ENCODE data around the gene DLGAP4.

DLGAP4 gene

GRCh38 chr20:36480456-36481048, 174.4 kb downstream of the DLGAP4 start:
- H3K36me3 ChIP-seq (ENCODE audit: control insufficient read depth in 5 of 5, insufficient read depth in 5 of 5, low read length in 5 of 5) = peaks cover 0 to 14% (median 3%) of the 10 kb centered on the region in 5 donors
- no peaks in the 10 kb centered on the region for H3K27me3 ChIP-seq (ENCODE audit: control insufficient read depth in 5 of 5, insufficient read depth in 4 of 5, low read length in 5 of 5)
- no peak overlapping the region for H3K9ac ChIP-seq (ENCODE audit: low read length in 5 of 5)
- H3K27ac ChIP-seq (ENCODE audit: low read depth, low read length) = no peak overlapping the region
- H3K4me1 ChIP-seq (ENCODE audit: control insufficient read depth in 5 of 5, insufficient read depth in 5 of 5, low read length in 5 of 5) = peaks cover 10 to 42% (median 41%) of the 10 kb centered on the region in 5 donors
- no peak overlapping the region for H3K4me3 ChIP-seq (ENCODE audit: low read depth in 1 of 5, low read length in 5 of 5)
- H3K9me3 ChIP-seq (ENCODE audit: control insufficient read depth in 5 of 5, low read length in 5 of 5) = no peaks in the 10 kb centered on the region

GRCh38 chr20:36481380-36482043, 175.4 kb downstream of the DLGAP4 start:
- H3K9me3 ChIP-seq (ENCODE audit: control insufficient read depth in 5 of 5, low read length in 5 of 5) = no peaks in the 10 kb centered on the region
- H3K27ac ChIP-seq (ENCODE audit: low read depth, low read length) = peak overlapping the region; percentile 71
- no peaks in the 10 kb centered on the region for H3K27me3 ChIP-seq (ENCODE audit: control insufficient read depth in 5 of 5, insufficient read depth in 4 of 5, low read length in 5 of 5)
- H3K4me1 ChIP-seq (ENCODE audit: control insufficient read depth in 5 of 5, insufficient read depth in 5 of 5, low read length in 5 of 5) = peaks cover 10 to 42% (median 41%) of the 10 kb centered on the region in 5 donors
- peaks cover 0 to 14% (median 3%) of the 10 kb centered on the region in 5 donors for H3K36me3 ChIP-seq (ENCODE audit: control insufficient read depth in 5 of 5, insufficient read depth in 5 of 5, low read length in 5 of 5)
- H3K4me3 ChIP-seq (ENCODE audit: low read depth in 1 of 5, low read length in 5 of 5) = no peak overlapping the region
- peak overlapping the region in 2 of 5 donors; percentile 21 to 37 for H3K9ac ChIP-seq (ENCODE audit: low read length in 5 of 5)

- Histone ChIP-seq H3K27me3 (ENCODE audit: control insufficient read depth in 5 of 5, insufficient read depth in 4 of 5, low read length in 5 of 5) (no peaks in the 10 kb centered on the region), H3K27ac (ENCODE audit: low read depth, low read length) (peak overlapping the region; percentile 71), H3K4me1 (ENCODE audit: control insufficient read depth in 5 of 5, insufficient read depth in 5 of 5, low read length in 5 of 5) (peaks cover 10 to 45% (median 41%) of the 10 kb centered on the region in 5 donors), H3K9ac (ENCODE audit: low read length in 5 of 5) (peak overlapping the region in 1 of 5 donors; percentile 37), H3K4me3 (ENCODE audit: low read depth in 1 of 5, low read length in 5 of 5) (no peak overlapping the region), H3K36me3 (ENCODE audit: control insufficient read depth in 5 of 5, insufficient read depth in 5 of 5, low read length in 5 of 5) (peaks cover 0 to 14% (median 3%) of the 10 kb centered on the region in 5 donors), H3K9me3 (ENCODE audit: control insufficient read depth in 5 of 5, low read length in 5 of 5) (no peaks in the 10 kb centered on the region)
These were observed 175.9 kb downstream of the DLGAP4 start for GRCh38 chr20:36482044-36482473.

- H3K36me3 ChIP-seq (ENCODE audit: control insufficient read depth in 5 of 5, insufficient read depth in 5 of 5, low read length in 5 of 5) = peaks cover 0 to 12% (median 2%) of the 10 kb centered on the region in 5 donors
- H3K9ac ChIP-seq (ENCODE audit: low read length in 5 of 5) = peak overlapping the region in 3 of 5 donors; percentile 31 to 43 (median 38)
These were observed 177.2 kb downstream of the DLGAP4 start for GRCh38 chr20:36483209-36483918.

GRCh38 chr20:36483919-36484808, 178.0 kb downstream of the DLGAP4 start:
- peaks cover 10 to 43% (median 41%) of the 10 kb centered on the region in 5 donors for H3K4me1 ChIP-seq (ENCODE audit: control insufficient read depth in 5 of 5, insufficient read depth in 5 of 5, low read length in 5 of 5)
- no peak overlapping the region for H3K27ac ChIP-seq (ENCODE audit: low read depth, low read length)
- peak overlapping the region in 2 of 5 donors; percentile 38 to 43 for H3K9ac ChIP-seq (ENCODE audit: low read length in 5 of 5)
- H3K27me3 ChIP-seq (ENCODE audit: control insufficient read depth in 5 of 5, insufficient read depth in 4 of 5, low read length in 5 of 5) = no peaks in the 10 kb centered on the region
- peaks cover 0 to 14% (median 2%) of the 10 kb centered on the region in 5 donors for H3K36me3 ChIP-seq (ENCODE audit: control insufficient read depth in 5 of 5, insufficient read depth in 5 of 5, low read length in 5 of 5)
- H3K4me3 ChIP-seq (ENCODE audit: low read depth in 1 of 5, low read length in 5 of 5) = no peak overlapping the region
- no peaks in the 10 kb centered on the region for H3K9me3 ChIP-seq (ENCODE audit: control insufficient read depth in 5 of 5, low read length in 5 of 5)

More at GRCh38 chr20:36483209-36483918, 177.2 kb downstream of the DLGAP4 start:
- H3K4me1 ChIP-seq (ENCODE audit: control insufficient read depth in 5 of 5, insufficient read depth in 5 of 5, low read length in 5 of 5) = peaks cover 10 to 45% (median 41%) of the 10 kb centered on the region in 5 donors
- no peak overlapping the region for H3K27ac ChIP-seq (ENCODE audit: low read depth, low read length)
- H3K27me3 ChIP-seq (ENCODE audit: control insufficient read depth in 5 of 5, insufficient read depth in 4 of 5, low read length in 5 of 5) = no peaks in the 10 kb centered on the region
- no peak overlapping the region for H3K4me3 ChIP-seq (ENCODE audit: low read depth in 1 of 5, low read length in 5 of 5)
- H3K9me3 ChIP-seq (ENCODE audit: control insufficient read depth in 5 of 5, low read length in 5 of 5) = no peaks in the 10 kb centered on the region

GRCh38 chr20:36485286-36485685, 179.1 kb downstream of the DLGAP4 start:
- Histone ChIP-seq H3K9me3 (ENCODE audit: control insufficient read depth in 5 of 5, low read length in 5 of 5) (no peaks in the 10 kb centered on the region), H3K27ac (ENCODE audit: low read depth, low read length) (no peak overlapping the region), H3K4me3 (ENCODE audit: low read depth in 1 of 5, low read length in 5 of 5) (no peak overlapping the region), H3K9ac (ENCODE audit: low read length in 5 of 5) (no peak overlapping the region), H3K36me3 (ENCODE audit: control insufficient read depth in 5 of 5, insufficient read depth in 5 of 5, low read length in 5 of 5) (peaks cover 0 to 11% (median 2%) of the 10 kb centered on the region in 5 donors), H3K4me1 (ENCODE audit: control insufficient read depth in 5 of 5, insufficient read depth in 5 of 5, low read length in 5 of 5) (peaks cover 10 to 43% (median 41%) of the 10 kb centered on the region in 5 donors), H3K27me3 (ENCODE audit: control insufficient read depth in 5 of 5, insufficient read depth in 4 of 5, low read length in 5 of 5) (no peaks in the 10 kb centered on the region)

GRCh38 chr20:36487069-36487468, 180.9 kb downstream of the DLGAP4 start:
- Histone ChIP-seq H3K27ac (ENCODE audit: low read depth, low read length) (no peak overlapping the region), H3K27me3 (ENCODE audit: control insufficient read depth in 5 of 5, insufficient read depth in 4 of 5, low read length in 5 of 5) (no peaks in the 10 kb centered on the region), H3K36me3 (ENCODE audit: control insufficient read depth in 5 of 5, insufficient read depth in 5 of 5, low read length in 5 of 5) (peaks cover 0 to 9% (median 2%) of the 10 kb centered on the region in 5 donors), H3K9me3 (ENCODE audit: control insufficient read depth in 5 of 5, low read length in 5 of 5) (no peaks in the 10 kb centered on the region), H3K4me1 (ENCODE audit: control insufficient read depth in 5 of 5, insufficient read depth in 5 of 5, low read length in 5 of 5) (peaks cover 10 to 41% (median 30%) of the 10 kb centered on the region in 5 donors), H3K4me3 (ENCODE audit: low read depth in 1 of 5, low read length in 5 of 5) (no peak overlapping the region), H3K9ac (ENCODE audit: low read length in 5 of 5) (no peak overlapping the region)

GRCh38 chr20:36490191-36490590, 184.1 kb downstream of the DLGAP4 start:
- Histone ChIP-seq H3K27ac (ENCODE audit: low read depth, low read length) (no peak overlapping the region), H3K36me3 (ENCODE audit: control insufficient read depth in 5 of 5, insufficient read depth in 5 of 5, low read length in 5 of 5) (peaks cover 0 to 4% (median 0%) of the 10 kb centered on the region in 5 donors), H3K4me1 (ENCODE audit: control insufficient read depth in 5 of 5, insufficient read depth in 5 of 5, low read length in 5 of 5) (peaks cover 9 to 38% (median 33%) of the 10 kb centered on the region in 5 donors), H3K4me3 (ENCODE audit: low read depth in 1 of 5, low read length in 5 of 5) (no peak overlapping the region), H3K9ac (ENCODE audit: low read length in 5 of 5) (peak overlapping the region in 1 of 5 donors; percentile 14), H3K9me3 (ENCODE audit: control insufficient read depth in 5 of 5, low read length in 5 of 5) (no peaks in the 10 kb centered on the region), H3K27me3 (ENCODE audit: control insufficient read depth in 5 of 5, insufficient read depth in 4 of 5, low read length in 5 of 5) (no peaks in the 10 kb centered on the region)

- peak overlapping the region; percentile 43 for H3K27ac ChIP-seq (ENCODE audit: low read depth, low read length)
- no peak overlapping the region for H3K4me3 ChIP-seq (ENCODE audit: low read depth in 1 of 5, low read length in 5 of 5)
- H3K36me3 ChIP-seq (ENCODE audit: control insufficient read depth in 5 of 5, insufficient read depth in 5 of 5, low read length in 5 of 5) = peaks cover 0 to 18% (median 13%) of the 10 kb centered on the region in 5 donors
- H3K4me1 ChIP-seq (ENCODE audit: control insufficient read depth in 5 of 5, insufficient read depth in 5 of 5, low read length in 5 of 5) = peaks cover 9 to 39% (median 36%) of the 10 kb centered on the region in 5 donors
- peak overlapping the region in 2 of 5 donors; percentile 14 to 60 for H3K9ac ChIP-seq (ENCODE audit: low read length in 5 of 5)
- no peaks in the 10 kb centered on the region for H3K9me3 ChIP-seq (ENCODE audit: control insufficient read depth in 5 of 5, low read length in 5 of 5)
- H3K27me3 ChIP-seq (ENCODE audit: control insufficient read depth in 5 of 5, insufficient read depth in 4 of 5, low read length in 5 of 5) = no peaks in the 10 kb centered on the region
These were observed 185.9 kb downstream of the DLGAP4 start for GRCh38 chr20:36491901-36492617.

Data from subcutaneous abdominal adipose tissue (tissue), 5 donors.